ENCODE results near the gene ARSJ. TPM values are rescaled to one million over a fixed set of nuclear protein-coding genes. Genes with fewer than 3 reads are reported as not detected.

ARSJ gene
- total RNA-seq, 1 experiment from 2014 or later = 16.4 TPM

- no peak for TF ChIP-seq EZH2phosphoT487 (IDR thresholded peaks at IDR 0.05; ENCODE audit: borderline replicate concordance, low read length)
- no peak for TF ChIP-seq EZH2 (IDR thresholded peaks at IDR 0.05; ENCODE audit: low read length, unreplicated experiment)
- TF ChIP-seq, protein P1, sequence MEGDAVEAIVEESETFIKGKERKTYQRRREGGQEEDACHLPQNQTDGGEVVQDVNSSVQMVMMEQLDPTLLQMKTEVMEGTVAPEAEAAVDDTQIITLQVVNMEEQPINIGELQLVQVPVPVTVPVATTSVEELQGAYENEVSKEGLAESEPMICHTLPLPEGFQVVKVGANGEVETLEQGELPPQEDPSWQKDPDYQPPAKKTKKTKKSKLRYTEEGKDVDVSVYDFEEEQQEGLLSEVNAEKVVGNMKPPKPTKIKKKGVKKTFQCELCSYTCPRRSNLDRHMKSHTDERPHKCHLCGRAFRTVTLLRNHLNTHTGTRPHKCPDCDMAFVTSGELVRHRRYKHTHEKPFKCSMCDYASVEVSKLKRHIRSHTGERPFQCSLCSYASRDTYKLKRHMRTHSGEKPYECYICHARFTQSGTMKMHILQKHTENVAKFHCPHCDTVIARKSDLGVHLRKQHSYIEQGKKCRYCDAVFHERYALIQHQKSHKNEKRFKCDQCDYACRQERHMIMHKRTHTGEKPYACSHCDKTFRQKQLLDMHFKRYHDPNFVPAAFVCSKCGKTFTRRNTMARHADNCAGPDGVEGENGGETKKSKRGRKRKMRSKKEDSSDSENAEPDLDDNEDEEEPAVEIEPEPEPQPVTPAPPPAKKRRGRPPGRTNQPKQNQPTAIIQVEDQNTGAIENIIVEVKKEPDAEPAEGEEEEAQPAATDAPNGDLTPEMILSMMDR (conservative IDR thresholded peaks at IDR 0.05; ENCODE audit: low read depth, low read length) = no peak
- Histone ChIP-seq H3K36me3 (ENCODE audit: low read depth, low read length) (no peaks in the 10 kb centered on the region), H3K9me3 (ENCODE audit: low read length) (no peaks in the 10 kb centered on the region), H3K9ac (ENCODE audit: low read length) (no peak overlapping the region), H3K79me2 (ENCODE audit: low read length) (no peaks in the 10 kb centered on the region), H3K4me3 (ENCODE audit: low read length) (no peak overlapping the region), H3K4me1 (ENCODE audit: insufficient read depth, low read length) (no peaks in the 10 kb centered on the region), H4K20me1 (ENCODE audit: low read length) (no peaks in the 10 kb centered on the region), H3K27me3 (ENCODE audit: low read length) (no peaks in the 10 kb centered on the region), H3K27ac (ENCODE audit: low read length) (no peak overlapping the region), H3F3A (ENCODE audit: low read length, unreplicated experiment) (no peaks in the 10 kb centered on the region), H2AFZ (ENCODE audit: low read length) (no peak overlapping the region), H3K4me2 (ENCODE audit: low read length) (no peak overlapping the region), H3K9me2 (replicated peaks; ENCODE audit: low read length) (no peaks in the 10 kb centered on the region)
- intact Hi-C loops (cut with micrococcal nuclease) = loop anchor here (5.0 to 10.0 kb wide), 4 partner anchors 125 to 613 kb away; no protein-coding TSS in a partner anchor
- CTCF ChIA-PET = no interaction called here
- DNase-seq (no peak), ATAC-seq (no peak)
- no TSS peak for BruUV-seq (replicated peaks)
- POLR2A ChIA-PET (ENCODE audit: unreplicated experiment) = no interaction called here
These were observed 71.9 kb downstream of the ARSJ start for GRCh38 chr4:113907559-113907958.

DNA sequence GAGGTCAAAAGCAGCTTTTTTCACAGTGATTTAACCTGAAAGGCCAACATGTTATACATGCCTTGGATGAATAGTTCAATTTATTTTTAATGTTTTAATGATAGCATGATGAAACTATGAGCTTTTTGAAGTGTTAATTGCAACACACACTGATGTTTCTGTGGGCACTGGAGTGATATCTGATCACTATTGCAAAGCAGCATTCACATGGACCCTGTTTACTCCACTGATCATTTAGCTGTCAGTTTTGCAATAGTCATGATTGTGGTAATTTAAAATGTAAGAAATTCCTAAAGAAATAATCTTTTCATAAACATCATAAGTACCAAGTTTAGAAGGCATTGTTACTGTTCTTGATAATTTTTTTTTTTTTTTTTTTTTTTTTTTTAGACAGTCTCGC, 74.1 kb downstream of the ARSJ start:
- Histone ChIP-seq H3K4me2 (ENCODE audit: low read length) (no peak overlapping the region), H3K9me2 (replicated peaks; ENCODE audit: low read length) (no peaks in the 10 kb centered on the region), H3K36me3 (ENCODE audit: low read depth, low read length) (peaks cover 3% of the 10 kb centered on the region; the same call in 1 of the 2 replicates), H3K9me3 (ENCODE audit: low read length) (no peaks in the 10 kb centered on the region), H4K20me1 (ENCODE audit: low read length) (no peaks in the 10 kb centered on the region), H3F3A (ENCODE audit: low read length, unreplicated experiment) (no peaks in the 10 kb centered on the region), H3K4me3 (ENCODE audit: low read length) (no peak overlapping the region), H3K79me2 (ENCODE audit: low read length) (no peaks in the 10 kb centered on the region), H3K27ac (ENCODE audit: low read length) (no peak overlapping the region), H3K4me1 (ENCODE audit: insufficient read depth, low read length) (no peaks in the 10 kb centered on the region), H3K27me3 (ENCODE audit: low read length) (no peaks in the 10 kb centered on the region), H2AFZ (ENCODE audit: low read length) (no peak overlapping the region), H3K9ac (ENCODE audit: low read length) (no peak overlapping the region)
- DNase-seq (no peak), ATAC-seq (no peak)
- POLR2A ChIA-PET (ENCODE audit: unreplicated experiment) = no interaction called here
- BruUV-seq (replicated peaks) = no TSS peak
- CTCF ChIA-PET = interaction anchor here (0.6 kb wide), 1 partner anchor 15 kb away, joined by 7 read pairs; no protein-coding TSS in a partner anchor
- TF ChIP-seq EZH2phosphoT487 (IDR thresholded peaks at IDR 0.05; ENCODE audit: borderline replicate concordance, low read length) (no peak), EZH2 (IDR thresholded peaks at IDR 0.05; ENCODE audit: low read length, unreplicated experiment) (no peak)
- intact Hi-C loops (cut with micrococcal nuclease) = loop anchor here (5.0 to 10.0 kb wide), 4 partner anchors 123 to 610 kb away; no protein-coding TSS in a partner anchor

GRCh38 chr4:113904877-113905276, 74.6 kb downstream of the ARSJ start:
- Histone ChIP-seq H4K20me1 (ENCODE audit: low read length) (no peaks in the 10 kb centered on the region), H3K4me3 (ENCODE audit: low read length) (no peak overlapping the region), H2AFZ (ENCODE audit: low read length) (no peak overlapping the region), H3K27me3 (ENCODE audit: low read length) (no peaks in the 10 kb centered on the region), H3K9ac (ENCODE audit: low read length) (no peak overlapping the region), H3K4me1 (ENCODE audit: insufficient read depth, low read length) (no peaks in the 10 kb centered on the region), H3K9me2 (replicated peaks; ENCODE audit: low read length) (no peaks in the 10 kb centered on the region), H3F3A (ENCODE audit: low read length, unreplicated experiment) (no peaks in the 10 kb centered on the region), H3K79me2 (ENCODE audit: low read length) (no peaks in the 10 kb centered on the region), H3K36me3 (ENCODE audit: low read depth, low read length) (peaks cover 3% of the 10 kb centered on the region; the same call in 1 of the 2 replicates), H3K4me2 (ENCODE audit: low read length) (no peak overlapping the region), H3K27ac (ENCODE audit: low read length) (no peak overlapping the region), H3K9me3 (ENCODE audit: low read length) (no peaks in the 10 kb centered on the region)
- BruUV-seq (replicated peaks) = no TSS peak
- CTCF ChIA-PET = interaction anchor here (0.6 kb wide), 1 partner anchor 15 kb away, joined by 7 read pairs; no protein-coding TSS in a partner anchor
- ATAC-seq = no peak
- TF ChIP-seq EZH2phosphoT487 (IDR thresholded peaks at IDR 0.05; ENCODE audit: borderline replicate concordance, low read length) (no peak), EZH2 (IDR thresholded peaks at IDR 0.05; ENCODE audit: low read length, unreplicated experiment) (no peak)
- TF ChIP-seq, protein P1 (conservative IDR thresholded peaks at IDR 0.05; ENCODE audit: low read depth, low read length) = no peak
- POLR2A ChIA-PET (ENCODE audit: unreplicated experiment) = no interaction called here
- DNase-seq = no peak
- intact Hi-C loops (cut with micrococcal nuclease) = loop anchor here (5.0 to 10.0 kb wide), 4 partner anchors 123 to 610 kb away; no protein-coding TSS in a partner anchor
